ENCODE results near the gene SLC49A4. TPM values are rescaled to one million over a fixed set of nuclear protein-coding genes. Genes with fewer than 3 reads are reported as not detected.

SLC49A4 gene
- total RNA-seq, 1 donor from 2014 or later: 19.9 TPM

DNA sequence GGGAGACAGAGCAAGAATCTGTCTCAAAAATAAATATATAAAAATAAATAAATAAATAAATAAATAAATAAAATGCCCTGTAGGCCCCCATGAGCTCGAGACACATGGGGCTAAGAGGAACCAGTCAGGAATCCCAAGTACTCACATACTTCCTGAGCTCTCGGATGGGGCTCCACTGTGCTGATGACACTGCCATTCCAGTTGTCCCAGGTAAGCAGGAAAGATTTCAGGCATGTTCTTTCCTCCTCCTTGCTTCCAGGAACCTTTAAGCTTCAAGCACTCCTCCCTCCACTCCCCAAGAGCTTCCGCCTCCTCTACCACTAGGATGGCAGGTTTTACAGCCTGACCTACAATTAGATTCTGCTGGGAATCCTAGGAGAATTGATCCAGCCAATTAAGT, 113.4 kb downstream of the SLC49A4 start:
- no peak for DNase-seq (ENCODE audit: low spot score)

DNA sequence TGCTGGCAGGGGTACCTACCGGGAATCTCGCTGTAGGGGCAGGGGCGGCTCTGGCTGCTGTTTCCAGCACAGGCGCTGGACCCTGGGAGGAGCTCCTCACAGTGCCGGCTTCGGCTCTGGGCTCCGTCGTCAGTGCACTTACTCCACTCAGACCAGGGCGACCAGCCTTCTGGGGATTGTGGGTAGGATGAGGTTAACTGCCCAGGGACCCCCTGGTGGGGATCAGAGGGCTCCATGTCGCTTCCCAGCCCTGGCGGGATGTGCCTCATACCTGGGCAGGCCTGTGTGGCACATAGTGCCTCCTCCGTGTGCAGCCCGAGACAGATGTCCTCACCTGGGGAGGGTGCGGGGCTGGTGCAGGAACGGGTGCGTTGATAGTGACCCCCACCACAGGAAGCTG, 117.0 kb downstream of the SLC49A4 start:
- DNase-seq (ENCODE audit: low spot score): no peak

DNA sequence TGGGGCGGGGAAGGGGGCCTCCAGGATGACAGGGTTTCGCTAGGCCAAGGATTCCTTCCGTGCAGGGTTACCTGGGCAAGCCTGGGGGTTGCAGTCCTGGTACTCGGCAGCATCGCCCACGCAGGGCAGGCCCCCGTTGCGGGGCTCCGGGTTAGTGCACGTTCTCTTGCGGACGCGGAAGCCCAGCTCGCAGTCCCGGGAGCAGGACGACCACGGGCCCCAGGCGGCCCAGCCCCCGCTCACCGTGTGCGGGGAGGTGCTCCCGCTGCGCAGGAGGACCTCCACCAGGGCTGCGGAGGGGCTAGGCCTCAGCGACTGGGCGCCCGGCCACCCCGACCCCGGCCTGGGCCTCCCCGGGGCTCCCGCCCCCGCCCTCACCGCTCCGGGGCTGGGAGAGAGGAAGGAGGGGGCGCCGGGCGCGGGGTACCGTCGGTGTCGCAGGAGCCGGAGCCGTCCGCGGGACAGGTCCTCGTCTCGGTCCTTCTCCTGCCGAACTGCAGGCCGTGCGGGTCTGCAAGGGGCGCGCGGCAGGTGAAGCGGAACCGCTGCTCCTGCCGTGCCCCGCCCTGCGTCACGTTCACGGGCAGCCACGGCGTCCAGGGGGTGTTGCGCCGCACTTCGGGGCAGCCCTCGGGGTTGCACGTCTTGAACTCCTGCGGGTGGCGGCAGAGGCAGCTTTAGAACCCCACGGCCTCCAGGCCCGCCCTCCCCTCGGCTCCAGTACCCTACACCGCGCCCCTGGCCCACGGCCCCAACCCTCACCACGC, 118.1 kb downstream of the SLC49A4 start:
- DNase-seq (ENCODE audit: low spot score): no peak

DNA sequence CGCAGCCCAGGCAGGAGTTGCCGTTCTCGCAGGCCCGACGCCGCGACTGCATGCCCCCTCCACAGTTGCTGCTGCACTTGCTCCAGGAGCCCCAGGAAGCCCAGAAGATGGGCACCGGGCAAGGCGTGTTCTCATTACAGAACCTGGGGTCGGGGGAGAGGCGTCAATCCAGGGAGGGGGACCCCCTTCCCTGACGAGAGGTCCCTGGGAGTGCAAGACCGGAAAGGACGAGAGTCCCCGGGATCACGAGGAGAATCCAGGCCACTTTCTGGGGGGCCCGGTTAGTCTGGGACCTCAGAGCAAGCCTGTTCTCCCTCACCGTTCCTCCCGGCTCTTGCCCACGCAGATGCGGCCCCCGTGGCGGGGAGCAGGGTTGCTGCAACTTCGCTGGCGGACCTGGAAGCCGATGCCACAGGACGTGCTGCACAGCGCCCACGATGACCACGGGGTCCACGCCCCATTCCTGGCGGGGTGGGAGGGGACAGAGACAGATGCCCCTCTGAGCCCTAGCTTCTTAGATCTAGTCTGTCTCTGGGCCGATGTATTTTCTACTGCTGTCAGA, 118.8 kb downstream of the SLC49A4 start:
- no peak for DNase-seq (ENCODE audit: low spot score)

DNA sequence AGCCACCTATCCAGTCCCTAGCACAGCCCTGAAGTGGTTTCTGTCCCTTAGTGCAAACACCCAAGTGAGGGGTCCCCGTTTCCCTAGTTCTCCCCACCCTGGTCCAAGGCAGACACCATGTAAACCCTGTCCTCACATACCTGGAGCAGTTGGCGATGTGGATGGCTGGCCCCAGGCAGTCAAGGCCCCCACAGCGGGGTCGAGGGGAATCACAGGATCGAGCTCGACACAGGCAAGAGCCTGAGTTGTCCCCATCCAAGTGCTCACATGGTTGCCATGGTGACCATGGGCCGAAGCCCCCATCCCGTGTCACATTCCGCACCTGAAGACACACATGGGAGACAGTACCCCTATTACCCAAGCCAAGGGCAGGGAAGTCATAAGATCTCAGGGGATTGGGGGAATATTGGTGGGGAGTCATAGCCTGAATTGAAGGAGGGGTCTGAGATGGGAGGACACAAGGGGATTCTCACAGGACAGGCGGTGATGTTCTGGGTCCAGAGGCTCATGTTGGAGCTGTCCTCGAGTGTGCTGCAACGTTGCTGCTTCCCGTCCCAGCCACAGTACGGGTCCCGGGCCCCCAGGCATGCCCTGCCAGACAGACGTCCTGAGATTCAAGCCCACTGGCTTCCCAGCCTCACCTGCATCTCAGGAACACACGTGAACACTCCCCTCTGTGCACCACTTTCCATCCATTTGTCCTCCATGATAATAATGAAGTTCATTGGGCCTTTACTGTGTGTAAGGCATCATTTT, 120.6 kb downstream of the SLC49A4 start:
- DNase-seq (ENCODE audit: low spot score): no peak

DNA sequence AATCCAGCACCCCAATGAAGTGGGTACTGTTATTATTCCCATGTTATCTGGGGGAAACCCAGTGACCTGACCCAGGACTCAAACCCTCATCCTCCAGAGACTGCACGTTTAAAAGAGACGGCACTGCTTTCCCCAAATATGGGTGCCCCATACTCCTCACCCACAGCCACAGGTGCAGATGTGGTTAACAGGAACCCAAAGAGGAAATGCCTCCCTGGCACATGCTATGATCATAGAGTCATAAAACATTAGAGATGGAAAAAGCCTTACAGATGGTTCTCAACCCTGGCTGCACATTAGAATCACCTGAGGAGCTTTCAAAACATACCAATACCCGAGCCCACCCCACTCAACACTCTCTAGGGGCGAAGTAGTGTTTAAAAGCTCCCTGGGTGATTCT, 121.2 kb downstream of the SLC49A4 start:
- no peak for DNase-seq (ENCODE audit: low spot score)

DNA sequence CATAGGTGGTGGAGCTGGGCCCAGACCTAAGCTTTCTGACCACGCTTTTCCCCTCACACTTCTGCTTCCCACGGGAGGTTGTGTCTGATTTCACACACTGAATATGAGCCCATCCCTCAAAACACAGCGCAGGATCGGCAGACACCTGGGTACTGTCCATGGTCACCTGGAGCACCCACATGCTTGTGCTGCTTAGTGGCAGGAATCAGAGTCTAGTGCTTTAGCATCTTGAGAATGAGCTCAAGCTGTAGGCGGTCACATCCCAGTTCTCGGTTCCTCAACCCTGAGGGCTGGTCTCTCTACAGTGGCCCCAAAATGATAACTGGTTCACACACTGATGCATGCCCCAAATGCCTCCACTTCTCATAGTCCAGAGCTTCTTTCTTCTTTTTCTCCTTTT, 121.7 kb downstream of the SLC49A4 start:
- no peak for DNase-seq (ENCODE audit: low spot score)

DNA sequence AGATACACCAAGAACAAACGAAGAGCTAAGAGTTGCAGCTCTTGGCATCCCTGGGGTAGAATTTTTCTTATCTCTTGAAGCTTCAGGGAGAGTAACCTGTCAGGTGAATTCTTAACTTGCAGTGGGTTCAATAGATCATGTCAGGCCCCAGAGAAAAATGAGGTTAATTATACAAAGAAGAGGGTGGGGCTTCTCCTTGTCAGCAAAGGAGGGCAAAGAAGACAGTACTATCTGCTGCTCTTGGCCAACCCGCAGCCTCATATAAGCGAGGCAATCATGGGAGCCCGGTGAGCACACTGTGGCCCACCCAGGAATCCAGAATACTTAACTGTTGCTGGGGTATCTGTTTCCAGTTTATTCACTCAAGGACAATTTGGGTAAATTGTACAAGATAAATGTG, 122.5 kb downstream of the SLC49A4 start:
- DNase-seq (ENCODE audit: low spot score): no peak

DNA sequence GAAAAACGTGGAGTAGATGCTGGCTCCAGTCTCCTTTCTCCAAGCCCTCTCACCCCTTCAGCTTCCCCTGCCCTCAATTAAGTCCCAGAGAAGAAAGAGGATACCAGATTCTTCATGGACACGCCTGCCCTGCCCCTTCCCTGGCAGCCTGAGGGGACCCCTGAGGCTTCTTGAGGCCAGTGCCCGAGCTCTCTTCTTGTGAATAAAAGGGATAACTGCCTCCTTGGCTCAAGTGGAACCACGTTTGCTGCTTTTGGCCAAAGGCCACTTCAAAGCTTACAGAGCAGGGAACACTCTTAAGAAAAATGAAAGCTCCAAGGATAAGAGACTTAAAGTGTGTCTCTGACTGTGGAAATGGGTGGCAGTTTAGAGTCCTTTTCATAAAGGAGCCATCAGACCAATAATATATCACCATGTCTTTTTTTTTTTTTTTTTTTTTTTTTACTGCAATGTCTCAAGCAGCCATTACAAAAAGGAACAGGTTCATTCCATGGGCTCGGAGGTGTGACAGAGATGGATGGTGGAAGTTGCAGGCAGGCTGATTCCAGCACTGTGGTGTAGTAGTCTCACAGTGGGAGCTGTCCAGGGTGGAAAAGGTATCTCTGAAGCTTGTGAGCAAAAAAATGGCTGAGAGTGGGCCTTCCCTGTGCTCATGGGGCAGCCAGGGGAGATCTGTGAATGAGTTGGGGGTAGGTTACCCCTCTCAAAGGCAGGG, 123.9 kb downstream of the SLC49A4 start:
- no peak for DNase-seq (ENCODE audit: low spot score)

DNA sequence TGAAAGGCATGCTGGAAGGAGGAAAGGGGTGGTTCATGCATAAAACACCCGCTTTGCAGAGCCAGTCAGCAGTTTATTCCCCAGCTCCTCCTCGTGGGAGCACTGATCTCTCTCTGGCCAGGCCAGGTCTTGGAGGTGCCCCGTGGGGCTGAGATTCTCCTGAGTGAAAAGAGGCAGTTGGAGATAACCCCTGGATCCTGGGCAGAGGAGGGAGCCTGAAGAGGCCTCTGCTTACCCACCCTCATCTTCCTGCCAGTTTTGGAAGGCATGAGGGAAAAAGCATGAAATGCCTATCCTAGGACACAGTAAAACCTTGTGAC, 124.4 kb downstream of the SLC49A4 start:
- no peak for DNase-seq (ENCODE audit: low spot score)

DNA sequence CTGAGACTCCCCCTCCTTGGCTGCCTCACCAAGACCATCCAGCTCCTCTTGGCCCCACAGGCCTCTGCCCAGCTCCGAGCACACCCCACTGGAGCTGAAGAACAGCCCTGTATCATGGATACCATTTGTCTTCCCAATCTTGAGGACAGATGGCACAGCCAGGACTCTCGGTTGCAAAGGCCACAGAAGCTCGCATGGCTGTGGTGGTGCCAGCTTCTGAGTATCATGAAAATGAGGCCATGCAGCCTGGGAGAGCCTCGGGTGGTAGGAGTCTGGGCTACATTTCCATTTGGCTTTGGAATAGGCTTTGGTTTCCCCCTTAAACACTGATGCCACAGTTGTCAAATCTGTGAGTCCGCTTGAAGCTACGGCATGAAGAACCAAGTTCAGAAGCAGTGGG, 126.1 kb downstream of the SLC49A4 start:
- DNase-seq (ENCODE audit: low spot score): no peak

DNA sequence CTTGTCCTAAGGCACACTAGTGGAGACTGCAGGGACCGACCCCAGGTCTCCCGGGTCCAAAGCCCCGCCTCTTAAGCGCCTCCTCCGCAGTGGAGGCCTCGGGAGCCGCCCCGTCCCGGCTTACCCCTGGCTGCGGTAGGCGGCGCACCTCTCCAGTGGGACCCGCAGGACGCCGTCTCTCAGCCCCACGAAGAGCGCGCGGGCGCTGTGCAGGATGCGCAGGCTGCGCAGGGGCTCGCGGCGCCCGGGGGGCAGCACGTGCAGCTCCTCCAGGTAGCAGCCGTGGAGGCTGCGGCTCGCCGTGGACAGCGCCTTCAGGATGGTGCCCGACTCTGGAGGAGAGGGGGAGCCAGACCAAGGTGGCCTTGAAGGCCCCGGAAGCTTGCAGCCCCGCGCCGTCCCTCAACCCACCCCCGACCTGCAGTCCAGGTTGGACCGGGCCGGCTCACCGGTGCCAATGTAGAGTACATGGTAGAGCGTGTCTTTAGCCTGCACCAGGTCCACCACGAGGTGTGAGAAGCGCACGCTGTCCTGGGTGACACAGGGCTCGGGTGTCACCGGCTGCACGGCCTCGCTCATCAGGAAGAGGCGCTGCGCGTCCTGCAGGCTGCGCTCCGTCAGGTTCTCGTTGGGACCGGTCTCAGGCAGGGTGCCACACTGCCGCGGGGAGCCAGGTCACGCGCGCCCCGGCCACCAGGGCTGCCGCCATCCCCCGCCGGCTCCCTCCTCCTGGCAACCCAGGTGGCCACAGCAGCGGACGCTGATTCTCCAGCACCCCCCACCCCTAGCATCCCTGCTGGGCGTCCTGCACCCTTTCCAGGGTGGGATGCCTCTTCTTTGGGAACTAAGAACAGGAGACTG, 127.2 kb downstream of the SLC49A4 start:
- no peak for DNase-seq (ENCODE audit: low spot score)

DNA sequence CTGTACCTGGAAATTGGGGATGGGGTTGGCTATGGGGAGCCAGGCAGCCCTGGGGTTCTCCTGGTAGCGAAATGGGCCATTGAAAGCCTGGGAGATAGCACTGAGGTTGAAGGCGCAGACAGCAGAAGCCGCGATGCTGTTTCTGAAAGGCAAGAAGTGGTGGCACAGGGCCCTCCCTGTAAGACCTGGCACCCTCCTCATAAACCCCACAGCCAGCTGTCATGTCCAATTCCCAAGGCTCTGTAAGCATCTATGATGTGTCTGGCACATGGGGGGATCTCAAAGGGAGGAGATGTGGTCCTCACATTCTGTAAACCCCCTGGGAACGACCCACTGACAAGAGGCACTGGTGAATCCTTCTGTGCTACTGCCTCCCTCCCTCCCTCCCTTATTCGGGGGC, 128.7 kb downstream of the SLC49A4 start:
- no peak for DNase-seq (ENCODE audit: low spot score)

DNA sequence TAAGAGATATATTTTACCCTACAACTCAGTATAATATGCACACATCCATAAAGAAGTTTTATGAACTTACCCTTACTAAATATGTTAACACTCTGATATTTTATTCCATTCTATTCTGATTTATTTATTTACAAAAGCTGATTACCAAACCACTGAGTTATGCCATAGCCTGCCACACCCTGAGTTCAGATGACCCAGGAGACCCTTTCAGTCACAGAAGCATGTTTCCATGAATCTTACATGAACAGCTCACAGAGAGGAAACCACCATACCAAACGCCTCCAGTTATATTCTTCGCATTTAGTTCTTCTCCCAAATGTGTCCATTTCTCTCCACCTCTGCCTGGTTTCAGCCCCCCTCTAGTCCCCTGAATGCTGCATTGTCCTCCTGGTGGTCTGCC, 129.2 kb downstream of the SLC49A4 start:
- no peak for DNase-seq (ENCODE audit: low spot score)

DNA sequence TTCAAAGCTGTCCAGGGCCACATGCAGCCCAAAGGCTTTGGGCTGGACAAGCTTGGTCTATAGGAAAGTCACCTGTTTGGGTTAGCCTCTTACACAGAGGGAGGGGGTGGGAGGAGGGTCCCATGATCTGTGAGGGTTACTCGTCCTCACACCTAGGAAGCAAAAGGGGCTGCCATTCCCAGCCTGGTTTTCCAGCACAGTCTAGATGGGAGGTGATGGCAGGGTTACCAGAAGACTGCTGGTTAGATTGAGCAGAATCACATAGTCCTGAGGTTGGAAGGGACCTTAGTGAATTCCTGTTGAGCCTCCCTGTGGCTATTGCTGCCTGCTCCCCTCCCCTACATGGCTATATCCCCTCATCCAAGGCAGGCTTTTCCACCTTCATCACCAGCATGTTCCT, 130.9 kb downstream of the SLC49A4 start:
- DNase-seq (ENCODE audit: low spot score): no peak

DNA sequence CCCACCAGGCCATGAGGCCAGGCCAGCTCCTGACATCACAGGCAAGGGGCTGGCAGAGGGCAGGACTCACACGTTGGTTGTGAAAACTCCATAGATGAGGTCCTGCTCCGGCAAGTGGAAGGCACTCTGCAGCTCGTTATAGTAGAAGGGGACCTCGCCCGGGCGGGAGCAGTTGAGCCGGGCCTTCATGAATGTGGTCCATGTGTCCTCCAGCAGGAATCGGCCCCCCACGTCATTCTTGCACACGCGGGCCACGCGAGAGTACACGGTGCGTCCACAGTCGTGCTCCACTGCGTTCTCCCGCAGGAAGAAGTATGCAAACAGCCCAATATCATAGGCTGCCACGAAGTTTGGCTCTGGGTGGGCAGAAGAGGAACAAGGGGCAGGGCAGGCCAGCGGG, 131.5 kb downstream of the SLC49A4 start:
- no peak for DNase-seq (ENCODE audit: low spot score)

DNA sequence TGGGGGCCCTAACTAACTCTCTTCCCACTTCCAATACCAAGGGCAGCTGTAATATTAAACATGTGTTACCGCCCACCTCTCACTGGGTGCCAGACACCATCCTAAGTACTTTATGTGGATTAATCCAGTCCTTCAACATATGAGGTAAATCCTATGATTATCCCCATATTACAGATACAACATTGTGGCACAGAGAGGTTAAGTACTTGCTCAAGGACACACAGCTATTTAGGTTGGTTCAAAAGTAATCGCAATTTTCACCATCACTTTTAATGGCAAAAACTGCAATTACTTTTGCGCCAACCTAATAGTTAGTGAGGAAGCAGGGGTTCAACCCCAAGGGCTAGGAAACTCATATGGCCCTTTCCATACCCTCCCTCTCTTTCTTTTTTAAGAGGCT, 131.9 kb downstream of the SLC49A4 start:
- no peak for DNase-seq (ENCODE audit: low spot score)

DNA sequence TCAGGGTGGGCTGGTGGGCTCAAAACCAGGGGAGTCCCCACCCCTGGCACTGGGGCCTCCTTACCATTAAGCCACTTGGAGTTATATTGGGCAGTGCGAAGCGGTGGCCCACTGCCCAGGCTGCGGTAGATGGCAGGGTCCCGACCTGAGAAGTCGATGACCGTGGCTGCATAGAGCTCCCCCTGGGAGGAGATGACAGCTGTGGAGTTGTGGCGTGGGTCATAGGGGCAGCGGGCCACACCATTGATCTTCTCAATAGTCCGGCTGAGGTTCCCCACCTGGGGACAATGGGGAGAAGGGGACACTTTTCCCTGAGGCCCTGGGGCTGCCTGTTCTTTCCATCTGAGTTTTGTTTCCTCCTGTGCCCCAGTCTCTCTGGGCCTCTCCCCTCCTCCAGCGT, 132.9 kb downstream of the SLC49A4 start:
- DNase-seq (ENCODE audit: low spot score): no peak

DNA sequence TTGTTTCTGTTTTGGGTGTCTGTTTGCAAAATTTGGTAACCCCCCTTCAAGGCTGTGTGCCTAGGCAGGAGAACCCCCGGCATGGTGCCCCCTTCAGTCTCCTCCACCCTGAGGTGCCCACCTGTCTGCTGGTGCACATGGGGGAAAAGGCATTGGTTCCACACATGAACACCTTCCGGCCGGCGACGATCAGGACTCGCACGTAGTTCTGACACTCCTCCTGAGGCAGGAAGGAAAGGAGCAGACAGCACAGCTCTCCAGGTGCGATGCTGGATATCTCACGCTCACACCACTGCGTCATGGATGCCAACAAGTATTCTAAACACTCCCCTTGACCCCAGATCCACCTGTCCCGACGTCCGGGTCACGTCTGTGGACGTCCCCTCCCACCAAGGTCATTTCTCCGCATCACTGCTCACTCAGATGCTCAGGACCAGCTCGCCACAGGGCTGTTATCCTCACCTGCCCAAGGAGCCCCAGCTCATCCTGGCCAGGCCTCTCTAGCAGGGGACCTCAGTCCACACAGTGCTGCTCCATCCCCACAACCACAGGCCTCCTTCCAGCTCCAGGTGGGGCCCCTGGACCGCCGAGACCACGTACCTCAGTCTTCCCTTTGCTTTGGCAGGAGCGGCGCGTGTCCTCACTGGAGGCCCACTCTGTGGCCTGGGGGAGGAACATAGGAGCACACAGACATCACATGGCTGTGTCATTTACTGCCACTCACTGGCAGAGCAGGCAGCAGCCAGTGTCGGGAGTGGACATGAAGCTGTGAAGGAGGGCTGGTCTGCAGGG, 133.7 kb downstream of the SLC49A4 start:
- DNase-seq (ENCODE audit: low spot score): no peak

DNA sequence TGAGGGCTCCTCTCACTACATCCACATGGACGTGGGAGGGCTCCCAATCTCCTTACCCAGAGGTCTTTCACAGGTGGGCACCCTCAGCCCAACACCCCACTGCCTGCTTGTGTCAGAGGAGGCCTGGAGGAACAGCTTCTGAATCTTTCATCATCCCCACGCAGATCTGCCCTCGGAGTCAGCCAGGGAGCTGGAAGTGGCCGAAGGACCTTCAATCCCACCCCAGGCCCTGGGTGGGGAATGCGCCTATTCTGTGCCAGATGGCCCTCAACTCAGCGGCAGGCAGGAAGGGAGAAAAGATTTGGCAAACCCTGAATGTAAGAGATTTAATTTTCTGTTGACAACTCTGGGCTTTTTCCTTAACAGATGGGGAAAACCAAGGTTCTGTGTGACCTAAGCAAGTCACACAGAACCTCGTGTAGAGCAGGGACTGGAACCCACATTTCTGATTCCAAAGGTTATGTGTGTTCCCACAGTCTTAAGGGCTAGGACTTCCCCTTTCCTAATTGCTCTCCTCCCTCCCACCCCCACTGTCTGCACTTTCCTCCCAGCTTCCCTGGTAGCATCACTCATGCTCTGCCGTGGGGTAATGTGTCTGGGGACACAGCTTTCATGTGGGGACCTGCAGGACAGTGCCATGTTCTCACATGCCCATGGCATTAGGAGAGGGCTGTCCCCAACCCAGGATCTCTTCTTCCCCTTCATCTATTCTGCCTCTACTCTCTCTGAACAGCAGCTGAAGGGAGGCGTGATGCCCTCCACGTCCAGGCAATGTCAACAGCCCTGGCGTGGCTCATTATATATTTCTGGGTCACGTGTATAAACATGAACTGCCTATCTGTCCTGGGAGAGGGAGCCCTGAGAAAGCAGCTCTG, 134.6 kb downstream of the SLC49A4 start:
- no peak for DNase-seq (ENCODE audit: low spot score)
